HFFc6 (cell line): ENCODE data around the gene ICA1L. TPM values are rescaled to one million over a fixed set of nuclear protein-coding genes. Genes with fewer than 3 reads are reported as not detected.
"Not testable (repeated sequence)": the region's sequence is repeated elsewhere in the genome, so short reads cannot be mapped to it uniquely, and the experiment has no call there.

ENCODE experiments used
- DNase-seq: peaks from one replicate; pipeline ENCODE4 v3.0.0-alpha.2; 2018
- H3K27ac Mint-ChIP-seq: 2 replicates; pipeline ENCODE4 v1.8.0; 2020; ENCODE audit warnings: mild to moderate bottlenecking, mixed read lengths
- H3K27me3 Mint-ChIP-seq: 2 replicates; pipeline ENCODE4 v1.8.0; 2021; ENCODE audit warnings: mild to moderate bottlenecking, moderate library complexity, mixed read lengths; ENCODE audit not compliant: insufficient read depth
- H3K36me3 Mint-ChIP-seq: 2 replicates; pipeline ENCODE4 v1.8.0; 2021; ENCODE audit warnings: low read depth, mixed read lengths
- H3K4me1 Mint-ChIP-seq: 2 replicates; pipeline ENCODE4 v1.8.0; 2020; ENCODE audit warnings: low read depth, mixed read lengths
- H3K4me3 Mint-ChIP-seq: 2 replicates; pipeline ENCODE4 v1.8.0; 2020; ENCODE audit warnings: mild to moderate bottlenecking, moderate library complexity, mixed read lengths
- H3K9me3 Mint-ChIP-seq: 2 replicates; pipeline ENCODE4 v1.8.0; 2020; ENCODE audit warnings: mild to moderate bottlenecking, mixed read lengths
- CTCF ChIP-seq: fragments of 200-600 bp; sonication (generic); IDR thresholded peaks from 2 replicates; pipeline ENCODE4 v1.5.0; 2021; ENCODE audit warnings: antibody characterized with exemption, mild to moderate bottlenecking
- total RNA-seq, 6 experiments: library from RNA; stranded (reverse); fragmentation: NEBNext Ultra II Directional; extraction: Animal tissue kit (Norgen Biotek cat#: 25700); gene quantifications; 2 replicates in 1 of 6; 3 replicates in 5 of 6; pipeline ENCODE4 v1.2.3, GENCODE V29; 2021

ICA1L gene
- total RNA-seq, 6 experiments from 2014 or later: 2.6 to 4.5 (median 3.2) TPM

GRCh38 chr2:202910698-202911097 is 39.1 kb upstream of the ICA1L start:
- Mint-ChIP-seq H3K9me3 (no peaks in the 10 kb centered on the region), H3K27me3 (no peaks in the 10 kb centered on the region), H3K4me3 (peak overlapping the region; percentile 96), H3K27ac (no peak overlapping the region; the same call in 1 of the 2 replicates), H3K36me3 (peaks cover 6% of the 10 kb centered on the region), H3K4me1 (peaks cover 37% of the 10 kb centered on the region)
- DNase-seq: no peak
- TF ChIP-seq CTCF: no peak

- H3K9me3 Mint-ChIP-seq, H3K27ac Mint-ChIP-seq, H3K27me3 Mint-ChIP-seq, DNase-seq: not testable (repeated sequence)
- peak overlapping the region; percentile 96 for H3K4me3 Mint-ChIP-seq
- peaks cover 37% of the 10 kb centered on the region for H3K4me1 Mint-ChIP-seq
- peaks cover 11% of the 10 kb centered on the region for H3K36me3 Mint-ChIP-seq
Observed at GRCh38 chr2:202910250-202910649, 38.7 kb upstream of the ICA1L start.

- no peak for TF ChIP-seq CTCF
- Mint-ChIP-seq H3K4me3 (peak overlapping the region; percentile 96), H3K27me3 (no peaks in the 10 kb centered on the region), H3K9me3 (peaks cover 4% of the 10 kb centered on the region; the same call in 1 of the 2 replicates), H3K27ac (no peak overlapping the region), H3K36me3 (peaks cover 16% of the 10 kb centered on the region), H3K4me1 (peaks cover 37% of the 10 kb centered on the region)
- DNase-seq: no peak
Observed at GRCh38 chr2:202909394-202910192, 38.0 kb upstream of the ICA1L start.

- Mint-ChIP-seq H3K27me3 (no peaks in the 10 kb centered on the region), H3K4me3 (no peak overlapping the region), H3K27ac (no peak overlapping the region), H3K4me1 (peaks cover 35% of the 10 kb centered on the region), H3K9me3 (peaks cover 4% of the 10 kb centered on the region; the same call in 1 of the 2 replicates), H3K36me3 (peaks cover 26% of the 10 kb centered on the region)
- DNase-seq: no peak
- no peak for TF ChIP-seq CTCF
Observed at GRCh38 chr2:202908186-202908585, 36.6 kb upstream of the ICA1L start.

GRCh38 chr2:202905507-202905906 is 33.9 kb upstream of the ICA1L start:
- H3K27ac Mint-ChIP-seq, DNase-seq, H3K27me3 Mint-ChIP-seq, H3K4me3 Mint-ChIP-seq, H3K9me3 Mint-ChIP-seq: not testable (repeated sequence)
- peaks cover 26% of the 10 kb centered on the region for H3K36me3 Mint-ChIP-seq
- H3K4me1 Mint-ChIP-seq: peaks cover 27% of the 10 kb centered on the region

GRCh38 chr2:202885190-202885589 is 13.6 kb upstream of the ICA1L start:
- Mint-ChIP-seq H3K4me3 (no peak overlapping the region), H3K27ac (no peak overlapping the region), H3K36me3 (peaks cover 10% of the 10 kb centered on the region), H3K27me3 (no peaks in the 10 kb centered on the region), H3K9me3 (no peaks in the 10 kb centered on the region), H3K4me1 (peaks cover 24% of the 10 kb centered on the region)
- no peak for DNase-seq
- TF ChIP-seq CTCF: no peak
